Stimulated activated CD4-positive, alpha-beta T cell treated with anti-CD3 and anti-CD28 coated beads, Interleukin-4, amount 100 ng/mL, for 24 hours (primary cell): ENCODE results near the gene ZNF423.

Experiments
- DNase-seq: peaks from one replicate; pipeline ENCODE4 v3.0.0-alpha.2; 2020

ZNF423 gene

DNA sequence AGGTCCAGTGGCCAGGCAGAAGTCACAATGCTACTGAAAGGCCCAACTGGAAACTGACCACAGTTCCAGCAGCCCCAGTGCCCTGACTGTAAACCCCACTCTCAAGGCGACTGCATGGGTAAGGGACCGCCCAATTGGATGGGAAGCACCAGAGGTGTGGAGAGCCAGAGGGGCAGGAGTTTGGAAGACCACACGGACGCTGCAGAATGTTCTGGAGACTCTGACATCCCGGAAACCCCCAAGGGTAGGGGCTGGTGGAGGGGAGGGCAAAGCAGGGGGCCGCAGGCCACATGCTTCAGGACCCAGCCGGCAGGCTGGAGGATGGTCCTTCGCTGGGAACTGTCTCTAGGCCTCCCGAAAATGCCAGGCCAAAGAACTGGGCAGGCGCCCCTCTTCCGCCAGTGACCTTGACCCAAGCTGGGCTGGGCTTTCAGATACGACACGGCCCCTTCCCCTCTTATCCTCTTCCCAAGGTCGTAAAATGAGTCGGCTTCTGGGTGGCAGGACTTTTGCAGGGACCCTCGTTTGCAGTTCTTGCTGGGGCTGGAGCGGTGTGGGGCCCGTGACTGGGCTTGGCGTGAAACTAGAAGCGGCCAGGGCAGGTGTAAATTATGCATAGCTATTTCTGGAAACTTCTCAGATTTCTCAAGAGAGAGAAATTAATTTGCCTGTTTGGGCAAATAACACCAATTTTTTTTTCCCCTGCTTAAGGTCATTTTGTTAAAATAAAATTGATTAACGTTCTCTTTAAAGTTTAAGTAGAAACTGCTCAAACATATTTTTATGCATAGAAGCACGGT is 372.1 kb downstream of the ZNF423 start:
- no peak for DNase-seq

GRCh38 chr16:49483251-49483650 is 372.7 kb downstream of the ZNF423 start:
- DNase-seq = no peak

DNA sequence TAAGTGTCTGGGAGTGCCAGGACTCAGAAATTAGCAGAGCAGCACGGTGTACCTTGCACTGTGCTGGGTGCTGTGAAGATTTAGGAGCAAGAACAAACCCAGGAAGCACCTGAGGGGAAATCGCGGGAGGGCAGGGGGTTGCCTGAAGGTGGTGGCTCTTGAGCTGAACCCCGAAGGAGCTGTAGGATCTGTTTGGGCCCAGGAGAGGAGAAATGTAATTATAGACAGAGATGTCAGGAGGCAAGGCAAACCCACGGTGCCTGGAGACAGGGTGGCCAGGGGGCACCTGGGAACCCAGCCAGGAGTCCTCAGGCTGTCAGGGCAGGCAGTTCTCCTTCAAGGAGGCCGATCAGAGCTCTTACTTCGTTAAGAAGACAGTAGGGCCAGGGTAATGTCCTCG is 373.2 kb downstream of the ZNF423 start:
- no peak for DNase-seq

- DNase-seq = no peak
Observed at GRCh38 chr16:49478616-49479015, 377.3 kb downstream of the ZNF423 start.

DNA sequence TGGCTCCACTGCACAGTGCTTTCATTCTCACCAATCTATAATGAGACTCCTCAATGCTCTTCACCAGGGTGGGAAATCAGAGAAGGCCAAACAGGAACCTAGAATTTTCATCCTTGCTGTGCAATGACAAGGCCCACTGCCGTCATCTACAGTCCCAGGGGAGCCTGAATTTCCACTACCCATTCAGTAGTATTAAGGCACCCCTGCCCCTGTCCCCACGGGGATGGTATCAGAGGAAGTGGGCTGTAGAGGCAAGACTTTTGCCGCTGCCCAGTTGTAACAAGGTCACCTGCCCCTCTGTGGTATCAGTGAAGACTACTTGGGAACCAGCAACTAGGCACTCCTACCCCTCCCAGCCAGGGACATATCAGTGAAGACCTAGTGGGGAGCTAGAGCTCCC is 377.8 kb downstream of the ZNF423 start:
- DNase-seq = no peak

DNA sequence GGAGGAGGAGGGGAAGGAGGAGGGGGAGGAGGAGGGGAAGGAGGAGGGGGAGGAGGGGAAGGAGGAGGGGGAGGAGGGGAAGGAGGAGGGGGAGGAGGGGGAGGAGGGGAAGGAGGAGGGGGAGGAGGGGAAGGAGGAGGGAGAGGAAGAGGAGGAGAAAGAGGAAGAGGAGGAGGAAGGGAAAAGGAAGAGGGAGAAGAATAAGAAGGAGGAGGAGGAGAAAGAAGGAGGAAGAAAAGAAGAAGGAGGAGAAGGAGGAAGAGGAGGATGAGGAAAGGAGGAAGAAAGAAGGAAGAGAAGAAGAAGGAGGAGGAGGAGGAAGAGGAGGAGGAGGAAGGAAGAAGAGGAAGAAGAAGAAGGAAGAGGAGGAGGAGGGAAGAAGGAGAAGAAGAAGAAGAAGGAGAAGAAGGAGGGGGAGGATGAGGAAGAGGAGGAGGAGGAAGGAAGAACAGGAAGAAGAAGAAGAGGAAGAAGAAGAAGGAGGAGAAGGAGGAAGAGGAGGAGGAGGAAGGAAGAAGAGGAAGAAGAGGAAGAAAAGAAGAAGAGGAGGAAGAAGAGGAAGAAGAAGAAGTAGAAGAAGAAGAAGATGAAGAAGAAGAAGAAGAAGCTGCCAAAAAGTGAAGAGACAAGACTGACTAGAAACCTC is 378.5 kb downstream of the ZNF423 start:
- DNase-seq = no peak

GRCh38 chr16:49474741-49475140 is 381.2 kb downstream of the ZNF423 start:
- DNase-seq = no peak

DNA sequence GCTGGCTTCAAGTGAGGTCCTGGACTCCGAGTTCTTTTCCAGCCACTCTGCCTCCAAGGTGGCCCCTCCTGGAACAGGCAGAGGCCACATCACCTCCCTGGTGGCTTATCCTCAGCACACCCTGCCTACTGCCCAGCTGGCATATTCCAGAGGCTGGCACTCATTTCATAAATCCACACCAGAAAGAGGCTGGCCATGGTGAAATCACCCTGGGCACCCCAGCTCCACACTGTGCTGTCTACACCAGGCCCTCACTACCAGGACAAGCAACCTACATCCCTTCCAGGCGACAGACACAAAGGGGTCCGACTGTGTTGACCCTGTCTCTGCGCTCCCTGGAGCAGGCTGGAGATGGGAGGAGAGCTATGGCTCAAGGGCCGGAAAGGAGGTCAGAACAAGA is 382.1 kb downstream of the ZNF423 start:
- no peak for DNase-seq

DNA sequence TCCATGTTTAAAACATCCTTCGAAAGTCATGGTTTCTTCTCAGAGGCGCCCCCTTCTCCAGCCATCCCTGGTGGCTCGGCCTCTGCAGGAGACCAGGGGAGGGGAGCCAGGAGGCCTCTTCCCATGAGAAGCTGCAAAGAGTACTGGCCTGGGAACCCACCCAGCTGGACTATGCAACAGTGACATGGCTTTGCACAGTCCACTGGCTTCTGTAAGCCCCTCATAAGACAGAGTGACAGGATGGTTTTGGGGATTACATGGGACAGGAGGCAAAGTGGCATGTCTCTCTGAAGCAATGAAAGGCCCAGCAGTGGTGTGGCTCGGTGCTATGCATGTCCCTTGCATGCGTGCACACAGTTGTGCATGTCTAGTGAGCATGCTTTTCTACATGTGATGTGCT is 382.8 kb downstream of the ZNF423 start:
- DNase-seq = no peak

DNA sequence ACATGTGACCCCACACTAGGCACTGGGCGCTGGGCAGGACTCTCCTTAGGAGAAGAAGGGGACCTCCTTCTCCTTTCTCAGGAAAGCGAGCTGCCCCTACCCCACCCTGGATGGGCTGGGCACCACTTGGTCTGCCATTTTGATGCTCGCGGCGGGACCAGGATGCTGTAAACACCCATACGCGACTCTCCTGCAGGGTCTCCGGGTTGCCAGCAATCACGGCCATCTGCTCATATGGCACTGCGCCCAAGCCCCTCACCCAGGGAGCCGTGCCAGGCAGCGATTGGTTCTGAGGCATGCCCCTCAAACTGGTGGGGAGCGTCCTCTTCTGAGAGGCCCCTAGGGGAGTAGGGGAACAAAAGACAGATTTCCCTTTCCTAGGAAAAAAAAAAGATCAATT is 383.3 kb downstream of the ZNF423 start:
- DNase-seq = no peak

GRCh38 chr16:49471038-49471727 is 384.7 kb downstream of the ZNF423 start:
- no peak for DNase-seq

DNA sequence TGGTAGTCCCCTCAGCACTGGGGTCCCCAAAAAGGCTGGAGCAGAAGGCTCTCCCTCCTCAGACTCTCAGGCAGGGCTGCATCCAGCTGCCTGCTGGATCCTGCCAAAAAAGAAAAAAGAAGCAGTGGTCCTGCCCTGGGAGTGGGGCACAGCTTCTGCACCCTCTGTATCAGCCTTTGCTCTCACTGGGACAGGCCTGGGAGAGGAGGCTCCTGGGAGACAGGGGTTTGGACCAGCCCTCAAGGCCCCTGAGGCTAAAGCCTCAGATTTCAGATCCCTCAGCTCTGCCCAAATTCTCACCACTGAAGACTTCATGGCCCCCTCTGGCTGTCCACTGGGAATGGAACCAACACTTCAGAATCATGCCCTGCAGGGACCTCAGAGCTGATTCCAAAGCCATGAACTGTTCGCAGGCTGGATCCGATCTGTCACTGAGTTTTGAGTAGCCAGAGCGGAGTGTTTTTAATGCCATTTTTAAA is 385.4 kb downstream of the ZNF423 start:
- DNase-seq = no peak

- DNase-seq = no peak
Observed at GRCh38 chr16:49469930-49470451, 385.9 kb downstream of the ZNF423 start.

GRCh38 chr16:49469311-49469670 is 386.6 kb downstream of the ZNF423 start:
- DNase-seq = no peak

- DNase-seq = no peak
Observed at GRCh38 chr16:49468611-49469310, 387.2 kb downstream of the ZNF423 start.

- DNase-seq = no peak
Observed at GRCh38 chr16:49467540-49468372, 388.2 kb downstream of the ZNF423 start.

DNA sequence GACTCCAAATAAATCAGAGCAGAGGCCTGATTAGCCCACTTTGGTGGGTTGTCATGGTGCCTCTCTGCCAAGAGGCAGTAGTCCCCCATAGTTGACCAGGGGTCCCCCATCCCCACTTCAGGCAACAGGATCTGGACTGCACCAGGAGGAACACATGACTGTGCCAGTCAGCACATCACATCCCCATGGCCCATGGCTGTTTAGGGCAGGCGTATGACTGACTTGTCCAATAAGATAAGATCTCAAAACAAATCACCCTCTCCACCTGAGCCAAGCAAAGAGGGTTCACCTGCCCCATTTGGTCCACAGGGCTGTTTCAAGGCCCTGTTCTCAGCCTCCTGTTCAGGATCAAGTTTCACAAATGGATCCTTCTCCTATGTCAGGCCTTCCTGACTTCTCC is 389.0 kb downstream of the ZNF423 start:
- no peak for DNase-seq

- DNase-seq = no peak
Observed at GRCh38 chr16:49466529-49466831, 389.4 kb downstream of the ZNF423 start.

DNA sequence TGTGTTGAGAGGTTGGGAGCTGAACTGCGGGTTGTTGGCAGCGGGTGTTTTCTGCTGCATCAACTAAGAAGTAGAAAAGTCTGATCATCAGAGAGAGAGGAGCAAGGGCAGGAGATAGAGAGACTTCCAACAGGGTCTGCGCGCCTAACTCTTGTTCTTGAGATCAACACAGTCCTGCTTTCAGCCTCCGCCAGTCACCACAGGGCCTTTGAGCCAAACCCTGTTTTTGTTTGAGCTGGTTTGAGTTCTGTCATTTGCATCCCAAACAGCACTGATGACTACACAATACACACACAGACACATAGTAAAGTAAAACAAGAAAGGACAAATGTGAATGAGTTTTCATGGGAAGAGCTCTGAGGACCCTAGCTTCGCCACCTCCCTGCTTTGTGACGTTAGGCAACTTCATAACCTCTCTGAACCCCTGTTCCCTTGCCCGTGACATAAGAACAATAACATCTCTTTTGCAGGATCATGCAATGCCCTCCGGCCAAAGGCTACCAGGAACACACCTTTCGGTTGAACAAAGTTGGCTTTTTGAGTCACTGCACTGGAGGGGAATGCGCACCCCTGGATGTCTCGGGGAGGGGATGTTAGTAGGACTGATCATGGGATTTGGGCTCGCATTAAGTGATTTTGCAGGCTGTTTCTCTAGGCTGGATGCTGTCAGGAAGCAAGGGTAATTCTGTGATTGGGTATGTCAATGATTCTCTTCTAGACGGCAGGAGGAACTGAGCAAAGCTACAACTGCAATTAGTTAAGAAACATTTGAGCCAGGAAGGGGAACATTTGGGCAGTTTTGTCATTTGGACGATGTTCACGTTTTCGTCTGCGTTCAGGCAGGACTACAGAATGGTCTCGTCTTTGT is 390.0 kb downstream of the ZNF423 start:
- no peak for DNase-seq

DNA sequence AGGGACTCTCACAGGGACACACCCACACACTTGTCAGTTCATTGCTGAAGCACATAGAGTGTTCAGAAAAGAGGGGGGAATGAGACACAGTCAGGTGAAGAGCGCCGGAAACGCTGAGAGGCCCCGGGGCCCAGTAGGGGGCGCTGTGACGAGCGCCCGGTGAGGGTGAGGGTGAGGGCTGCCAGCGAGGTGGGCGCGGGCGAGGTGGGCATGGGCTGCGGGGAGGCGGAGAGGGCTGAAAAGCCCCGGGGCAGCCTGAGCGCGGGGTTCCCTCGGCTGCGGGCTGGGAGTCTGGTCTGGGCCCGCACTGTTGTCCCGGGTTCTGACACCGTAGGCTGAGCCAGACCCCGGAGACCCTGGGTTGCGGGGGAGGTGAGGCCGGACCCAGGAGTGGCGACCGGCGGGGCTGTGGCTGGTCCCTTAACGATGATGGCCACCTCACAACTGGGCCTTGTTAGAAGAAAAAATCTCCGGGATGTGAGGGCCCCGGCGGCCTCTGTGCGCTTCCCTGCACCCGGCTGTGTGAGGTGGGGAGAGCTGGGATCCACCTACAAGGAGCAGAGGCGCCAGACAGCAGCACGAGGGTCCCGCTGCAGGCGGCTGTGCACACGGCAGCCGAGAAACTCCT is 390.9 kb downstream of the ZNF423 start:
- DNase-seq = no peak

- no peak for DNase-seq
Observed at GRCh38 chr16:49464093-49464492, 391.8 kb downstream of the ZNF423 start.
